Chondrocyte (in vitro differentiated cells): ENCODE measurements around the gene SWSAP1. TPM values are rescaled to one million over a fixed set of nuclear protein-coding genes. Genes with fewer than 3 reads are reported as not detected.

Experiments
- DNase-seq: peaks from one replicate; pipeline ENCODE4 v3.0.0; 2021; ENCODE audit warnings: mixed read lengths, low spot score
- H3K27ac Mint-ChIP-seq: one replicate; pipeline ENCODE4 v1.8.0; 2021; ENCODE audit warnings: mild to moderate bottlenecking, moderate library complexity, mixed read lengths; ENCODE audit not compliant: unreplicated experiment
- H3K27me3 Mint-ChIP-seq: 2 replicates; pipeline ENCODE4 v1.8.0; 2021; ENCODE audit warnings: low read depth, mixed read lengths
- H3K36me3 Mint-ChIP-seq: 2 replicates; pipeline ENCODE4 v1.8.0; 2021; ENCODE audit warnings: low read depth, mixed read lengths
- H3K4me1 Mint-ChIP-seq: 2 replicates; pipeline ENCODE4 v1.8.0; 2021; ENCODE audit warnings: low read depth, mild to moderate bottlenecking, mixed read lengths
- H3K4me3 Mint-ChIP-seq: one replicate; pipeline ENCODE4 v1.8.0; 2021; ENCODE audit warnings: mild to moderate bottlenecking, moderate library complexity, mixed read lengths; ENCODE audit not compliant: unreplicated experiment
- H3K9me3 Mint-ChIP-seq: 2 replicates; pipeline ENCODE4 v1.8.0; 2021; ENCODE audit warnings: low read depth, mixed read lengths
- CTCF ChIP-seq: fragments of 200-600 bp; sonication (generic); IDR thresholded peaks from 2 replicates; pipeline ENCODE4 v1.5.0; 2021; ENCODE audit warnings: antibody characterized with exemption, mild to moderate bottlenecking, moderate library complexity
- total RNA-seq: library from RNA; stranded (reverse); gene quantifications from 3 replicates; pipeline ENCODE4 v1.2.1, GENCODE V29; 2021

Gene SWSAP1
- total RNA-seq, 1 donor from 2014 or later: 1.1 TPM

GRCh38 chr19:11397089-11397610 is 22.7 kb downstream of the SWSAP1 start:
- Mint-ChIP-seq H3K9me3 (no peaks in the 10 kb centered on the region), H3K4me1 (no peaks in the 10 kb centered on the region), H3K27me3 (peaks cover 12% of the 10 kb centered on the region), H3K27ac (no peak overlapping the region), H3K36me3 (peaks cover 2% of the 10 kb centered on the region), H3K4me3 (no peak overlapping the region)
- DNase-seq: no peak
- TF ChIP-seq CTCF: no peak

- Mint-ChIP-seq H3K27me3 (peaks cover 5% of the 10 kb centered on the region), H3K4me3 (no peak overlapping the region), H3K36me3 (peaks cover 2% of the 10 kb centered on the region), H3K9me3 (no peaks in the 10 kb centered on the region), H3K4me1 (no peaks in the 10 kb centered on the region), H3K27ac (no peak overlapping the region)
- no peak for DNase-seq
- no peak for TF ChIP-seq CTCF
These were observed 25.2 kb downstream of the SWSAP1 start for GRCh38 chr19:11399667-11400066.

DNA sequence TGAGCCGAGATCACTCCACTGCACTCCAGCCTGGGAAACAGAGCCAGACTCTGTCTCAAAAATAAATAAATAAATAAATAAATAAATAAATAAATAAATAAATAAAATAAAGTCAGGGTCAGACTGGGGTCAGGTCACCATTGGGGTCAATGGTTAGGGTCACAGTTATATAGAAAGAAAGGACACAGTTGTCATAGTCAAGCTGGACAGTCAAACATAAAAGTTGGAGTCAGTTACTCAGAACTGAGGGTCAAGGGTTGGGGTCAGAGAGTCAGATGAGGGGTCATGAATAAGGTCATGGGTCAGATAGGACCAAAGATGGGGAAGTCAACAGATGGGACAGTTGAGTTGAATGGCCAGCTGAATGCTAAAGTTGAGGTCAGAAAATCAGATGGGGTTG is 26.3 kb downstream of the SWSAP1 start:
- DNase-seq: no peak
- Mint-ChIP-seq H3K4me3 (no peak overlapping the region), H3K36me3 (peaks cover 2% of the 10 kb centered on the region), H3K27ac (no peak overlapping the region), H3K27me3 (no peaks in the 10 kb centered on the region), H3K9me3 (no peaks in the 10 kb centered on the region), H3K4me1 (no peaks in the 10 kb centered on the region)
- no peak for TF ChIP-seq CTCF

DNA sequence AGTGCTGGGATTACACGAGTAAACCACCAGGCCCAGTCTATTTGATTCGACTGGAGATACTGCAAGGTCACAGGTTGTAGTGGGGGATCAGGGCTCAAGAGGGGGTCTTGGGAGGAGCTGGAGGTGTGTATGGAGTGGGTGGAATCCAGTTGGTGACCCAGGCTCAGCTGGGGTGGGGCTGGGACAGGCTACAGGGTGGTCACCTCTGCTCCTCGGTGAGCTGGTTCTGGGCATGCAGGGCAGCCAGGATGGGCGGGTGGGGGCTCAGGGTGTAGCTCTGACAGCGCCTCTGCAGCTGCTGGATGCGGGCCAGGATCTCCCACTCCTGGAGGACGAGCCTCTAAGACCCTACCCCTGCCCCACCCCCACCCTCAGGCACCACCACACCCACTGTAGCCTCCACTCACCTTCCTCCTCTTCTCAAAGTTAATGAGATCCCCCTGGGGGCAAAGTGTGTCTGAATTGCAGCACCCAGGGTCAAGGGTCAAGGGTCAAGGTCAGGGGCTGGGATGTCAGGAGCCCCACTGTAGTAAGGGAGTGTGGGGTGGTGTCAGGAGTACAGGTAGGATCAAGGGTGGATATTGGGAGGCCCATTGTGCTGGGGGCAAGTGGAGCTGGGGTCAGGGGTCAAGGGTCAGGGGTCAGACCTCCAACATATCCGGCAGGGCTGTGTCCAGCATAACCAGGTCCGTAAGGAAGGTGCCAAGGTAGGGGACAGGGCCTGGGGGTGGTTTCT is 27.5 kb downstream of the SWSAP1 start:
- no peaks in the 10 kb centered on the region for H3K4me1 Mint-ChIP-seq
- H3K36me3 Mint-ChIP-seq: peaks cover 2% of the 10 kb centered on the region
- DNase-seq: no peak
- H3K27me3 Mint-ChIP-seq: no peaks in the 10 kb centered on the region
- H3K9me3 Mint-ChIP-seq: no peaks in the 10 kb centered on the region
- no peak overlapping the region for H3K4me3 Mint-ChIP-seq
- H3K27ac Mint-ChIP-seq: no peak overlapping the region
- TF ChIP-seq CTCF: no peak

DNA sequence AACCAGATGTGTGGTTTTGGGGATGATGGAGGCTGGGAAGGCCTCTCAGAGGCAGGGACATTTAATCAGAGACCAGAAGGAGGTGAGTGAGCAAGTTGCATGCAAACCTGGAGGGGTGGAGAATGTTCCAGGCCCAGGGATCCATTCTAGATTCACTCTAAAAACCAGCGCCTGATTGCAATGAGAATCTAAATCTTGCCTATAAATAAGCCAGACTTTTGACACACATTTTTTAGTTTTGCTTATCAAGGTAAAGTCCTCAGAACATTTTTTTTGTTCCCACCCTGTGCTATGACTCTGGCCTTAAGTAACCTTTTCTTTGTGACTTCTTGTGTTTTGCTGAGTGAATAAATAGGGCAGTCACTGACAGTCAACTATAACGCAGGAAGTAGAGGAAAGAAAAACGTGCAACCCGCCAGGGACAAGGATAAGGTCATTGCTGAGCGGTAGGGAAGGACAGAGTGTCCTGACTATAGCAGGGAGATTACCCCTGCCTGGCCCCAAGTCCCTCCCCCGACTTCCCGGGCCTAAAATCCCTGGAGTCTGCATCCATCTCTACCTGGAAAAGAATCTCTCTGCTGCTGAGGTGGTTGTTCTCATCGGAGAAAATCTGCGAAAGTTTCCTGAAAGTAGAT is 30.2 kb downstream of the SWSAP1 start:
- no peak for TF ChIP-seq CTCF
- no peak overlapping the region for H3K27ac Mint-ChIP-seq
- no peak overlapping the region for H3K4me3 Mint-ChIP-seq
- peaks cover 2% of the 10 kb centered on the region for H3K36me3 Mint-ChIP-seq
- H3K4me1 Mint-ChIP-seq: no peaks in the 10 kb centered on the region
- no peaks in the 10 kb centered on the region for H3K9me3 Mint-ChIP-seq
- no peak for DNase-seq
- H3K27me3 Mint-ChIP-seq: no peaks in the 10 kb centered on the region
